HG02938 (cell line): ENCODE data around the gene HADHA.

Source experiments
- ATAC-seq: cut with Tn5 transposase; IDR thresholded peaks from one replicate; pipeline ENCODE4 v1.9.1; 2021; ENCODE audit warnings: mild to moderate bottlenecking, moderate library complexity; ENCODE audit not compliant: unreplicated experiment

Gene HADHA

DNA sequence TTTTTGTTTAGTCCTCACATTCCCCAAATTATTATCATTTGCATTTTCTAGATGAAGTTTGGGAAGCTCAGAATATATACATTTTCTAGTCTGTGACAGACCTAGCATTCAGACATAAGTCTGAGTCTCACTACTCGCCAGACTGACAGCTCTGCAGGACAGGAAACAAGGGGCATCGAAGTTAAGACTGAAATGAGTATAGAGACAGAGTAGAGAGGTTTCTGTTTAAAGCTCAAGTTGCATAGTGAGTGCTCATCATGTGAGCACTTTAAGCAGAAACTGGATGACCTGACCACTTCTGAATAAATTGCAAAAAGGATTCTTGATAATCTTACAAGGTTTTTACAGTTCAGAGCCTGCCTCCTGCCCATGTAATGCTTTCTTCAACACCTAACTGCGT lies 1.4 kb upstream of the HADHA start:
- ATAC-seq, result peak; percentile 63

DNA sequence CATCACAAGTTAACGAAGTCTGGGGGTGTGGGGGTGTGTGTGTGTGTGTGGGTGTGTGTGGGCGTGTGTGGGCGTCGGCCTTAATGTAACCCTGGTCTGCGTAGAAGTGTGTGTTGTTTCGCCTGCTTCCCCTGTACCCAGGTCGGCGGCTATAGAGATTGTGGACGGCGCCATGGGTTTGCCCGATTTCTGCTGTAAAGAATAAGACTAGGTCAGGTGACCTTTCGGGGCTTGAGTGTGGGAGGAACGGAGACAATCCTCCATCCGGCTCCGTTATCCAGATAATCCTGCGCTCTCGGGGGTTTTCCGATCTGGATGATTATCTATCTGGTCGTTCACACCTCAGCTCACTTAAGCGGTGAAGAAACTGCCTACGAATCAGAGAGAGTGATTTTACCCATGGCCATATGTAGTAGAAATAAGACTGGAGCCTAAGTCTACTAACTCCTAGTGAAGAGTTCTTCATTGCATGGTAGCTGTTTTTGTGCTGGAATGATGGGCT lies 850 bp upstream of the HADHA start:
- peak; percentile 17 for ATAC-seq

DNA sequence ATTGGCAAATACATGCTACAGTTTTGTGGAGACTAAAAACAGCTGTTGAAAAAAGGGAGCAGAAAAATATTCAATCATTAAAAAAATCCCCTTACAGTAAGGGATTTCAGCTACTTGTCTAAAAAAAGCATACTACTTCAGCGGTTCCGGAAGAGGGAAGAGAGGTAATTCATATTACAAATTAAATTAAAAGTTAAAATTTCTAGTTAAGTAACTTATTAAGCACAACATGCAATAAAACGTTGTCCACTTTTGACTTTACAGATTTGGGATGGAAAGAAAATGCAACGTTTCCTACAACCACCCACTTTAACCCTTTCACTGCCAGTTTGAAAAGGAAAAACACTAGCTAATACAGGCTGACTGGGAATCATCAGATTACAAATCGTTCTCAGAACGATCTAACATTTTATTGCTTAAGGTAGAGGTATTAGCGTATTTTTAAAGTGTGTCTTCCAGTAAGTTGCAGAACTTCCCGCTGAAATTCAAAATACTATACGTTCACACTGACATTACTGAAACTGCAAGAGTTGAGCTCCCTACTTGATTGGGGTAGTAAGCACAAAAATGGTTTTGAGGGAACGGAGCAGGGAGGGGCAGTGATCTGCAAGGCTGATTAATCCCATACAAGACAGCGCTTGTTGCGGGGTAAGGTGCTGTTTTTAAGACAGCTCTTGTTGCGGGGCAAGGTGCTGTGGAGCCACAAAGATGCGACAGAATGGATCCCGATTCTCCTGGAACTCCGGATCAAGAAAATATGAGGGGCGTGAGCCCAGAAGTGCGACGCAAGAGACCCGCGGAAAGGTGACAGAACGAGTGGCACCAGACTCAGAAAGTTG lies 743 bp downstream of the HADHA start:
- ATAC-seq, result no peak

DNA sequence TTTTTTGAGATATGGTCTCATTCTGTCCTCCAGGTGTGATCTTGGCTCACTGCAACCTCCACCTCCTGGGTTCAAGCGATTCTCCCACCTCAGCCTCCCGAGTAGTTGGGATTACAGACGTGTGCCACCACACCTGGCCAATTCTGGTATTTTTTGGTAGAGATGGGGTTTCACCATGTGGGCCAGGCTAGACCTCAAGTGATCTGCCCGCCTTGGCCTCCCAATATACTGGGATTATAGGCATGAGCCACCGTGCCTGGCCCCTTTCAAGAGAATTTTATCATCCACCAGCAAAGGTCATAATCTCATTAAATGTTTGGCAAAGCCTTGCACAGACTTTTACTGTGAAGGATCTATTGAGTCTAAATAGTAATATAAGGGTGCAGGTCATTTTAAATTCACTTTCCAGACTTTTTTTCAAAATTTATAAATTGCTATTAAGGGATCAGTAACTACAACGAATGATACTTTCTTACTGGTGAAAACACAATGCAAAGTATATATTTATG lies 2.5 kb downstream of the HADHA start:
- ATAC-seq, result no peak

DNA sequence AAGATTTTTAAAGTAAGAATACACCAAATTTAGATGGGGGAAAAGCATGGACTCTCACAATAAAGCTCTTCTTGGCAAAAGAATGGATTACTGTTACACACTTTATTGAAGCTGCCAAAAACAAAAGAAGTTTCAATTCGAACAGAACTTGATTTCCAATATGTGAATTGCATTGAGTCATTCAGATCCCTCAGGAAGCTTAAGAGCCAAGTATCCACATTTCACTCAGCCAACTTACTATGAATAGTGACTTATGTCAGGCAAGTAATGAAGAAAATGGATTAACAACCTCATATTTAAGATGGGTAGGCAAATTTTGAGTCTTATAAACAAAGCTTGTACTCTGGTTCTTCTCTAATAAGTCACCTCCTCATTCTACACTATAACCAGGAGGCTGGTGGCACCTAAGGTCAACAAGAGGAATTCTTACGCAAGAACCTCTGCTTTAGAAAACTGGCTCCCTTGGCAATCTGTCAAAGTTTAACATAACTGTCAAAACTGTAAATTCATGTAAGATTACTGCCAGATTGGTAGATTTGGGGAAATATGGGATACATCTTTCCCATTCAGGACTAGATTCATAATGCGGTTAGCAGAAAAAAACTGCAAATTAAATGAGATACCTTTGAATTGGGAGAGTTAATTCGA lies 6.0 kb downstream of the HADHA start:
- ATAC-seq, result no peak

DNA sequence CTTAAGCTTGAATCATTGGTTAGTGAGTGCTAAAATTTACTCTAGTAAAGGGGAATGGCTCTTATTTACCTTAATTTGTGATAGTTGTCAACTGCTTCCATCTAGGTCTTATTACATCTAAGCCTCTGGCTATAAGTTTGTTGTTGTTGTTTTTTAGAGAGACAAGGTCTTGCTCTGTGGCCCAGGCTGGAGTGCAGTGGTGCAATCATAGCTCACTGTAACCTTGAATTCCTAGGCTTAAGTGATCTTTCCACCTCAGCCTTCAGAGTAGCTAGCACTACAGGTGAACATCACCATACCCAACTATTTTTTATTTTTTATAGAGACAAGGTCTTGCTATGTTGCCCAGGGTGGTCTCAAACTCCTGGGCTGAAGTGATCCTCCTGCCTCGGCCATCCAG lies 6.6 kb downstream of the HADHA start:
- no peak for ATAC-seq

DNA sequence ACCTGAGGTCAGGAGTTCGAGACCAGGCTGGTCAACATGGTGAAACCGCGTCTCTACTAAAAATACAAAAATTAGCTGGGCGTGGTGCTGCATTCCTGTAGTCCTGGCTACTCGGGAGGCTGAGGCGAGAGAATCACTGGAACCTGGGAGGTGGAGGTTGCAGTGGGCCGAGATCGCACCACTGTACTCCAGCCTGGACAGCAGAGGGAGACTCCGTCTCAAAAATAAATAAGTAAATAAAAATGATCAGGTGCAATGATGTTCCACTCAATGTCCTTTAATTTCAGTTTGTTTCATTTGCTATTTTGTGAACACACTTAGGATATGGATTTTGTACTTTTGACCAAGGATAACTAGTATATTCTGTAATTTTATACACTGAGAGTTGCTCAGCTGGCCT lies 9.3 kb downstream of the HADHA start:
- ATAC-seq, result no peak

DNA sequence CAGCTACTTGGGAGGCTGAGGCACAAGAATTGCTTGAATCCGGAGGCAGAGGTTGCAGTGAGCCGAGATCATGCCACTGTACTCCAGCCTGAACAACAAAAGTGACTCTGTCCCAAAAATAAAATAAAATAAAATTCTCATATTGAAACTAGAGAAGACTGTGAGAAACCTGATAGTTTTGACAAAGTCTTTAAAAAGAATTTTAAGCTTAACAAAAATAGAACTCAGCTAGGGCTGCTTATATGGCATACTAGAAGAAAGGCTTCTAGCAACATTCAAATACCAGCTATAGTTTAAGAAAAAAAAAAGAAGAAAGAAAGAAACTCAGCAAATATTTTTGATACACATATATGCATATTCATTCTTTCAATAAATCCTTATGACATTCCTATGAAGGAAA lies 13.6 kb downstream of the HADHA start:
- ATAC-seq, result no peak

DNA sequence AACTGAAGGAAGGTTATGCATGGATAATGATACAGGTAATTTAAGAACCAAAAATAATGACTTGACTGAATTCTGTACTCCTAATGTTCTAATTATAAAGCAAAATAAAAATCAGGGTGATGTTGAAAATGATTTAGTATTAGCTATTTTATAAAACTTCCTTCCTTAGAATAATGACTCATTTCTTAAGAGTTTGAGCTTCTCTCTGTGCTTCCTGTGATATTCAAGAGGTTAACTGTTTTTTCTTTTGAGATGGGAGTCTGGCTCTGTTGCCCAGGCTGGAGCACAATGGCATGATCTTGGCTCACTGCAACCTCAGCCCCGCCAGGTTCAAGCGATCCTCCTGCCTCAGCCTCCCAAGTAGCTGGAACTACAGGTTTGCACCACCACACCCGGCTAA lies 14.8 kb downstream of the HADHA start:
- no peak for ATAC-seq

DNA sequence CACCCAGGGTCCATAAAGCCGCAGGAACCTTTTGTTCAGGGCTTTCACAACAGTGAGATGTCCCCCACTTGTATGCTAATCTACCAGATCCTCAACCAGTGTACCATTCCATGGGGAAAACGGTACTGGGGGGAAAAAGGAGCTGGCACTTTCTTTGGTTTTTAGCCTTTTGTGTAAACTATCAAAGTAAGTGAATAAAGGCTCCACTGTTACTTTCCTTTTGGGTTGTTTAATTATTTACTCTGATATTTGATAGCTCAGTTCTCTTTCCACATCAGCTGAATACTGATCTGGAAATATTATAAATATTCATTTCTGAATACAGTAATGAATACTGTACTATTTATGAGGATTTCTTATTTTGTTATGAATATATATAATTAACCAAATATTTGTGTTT lies 20.3 kb downstream of the HADHA start:
- ATAC-seq, result no peak

DNA sequence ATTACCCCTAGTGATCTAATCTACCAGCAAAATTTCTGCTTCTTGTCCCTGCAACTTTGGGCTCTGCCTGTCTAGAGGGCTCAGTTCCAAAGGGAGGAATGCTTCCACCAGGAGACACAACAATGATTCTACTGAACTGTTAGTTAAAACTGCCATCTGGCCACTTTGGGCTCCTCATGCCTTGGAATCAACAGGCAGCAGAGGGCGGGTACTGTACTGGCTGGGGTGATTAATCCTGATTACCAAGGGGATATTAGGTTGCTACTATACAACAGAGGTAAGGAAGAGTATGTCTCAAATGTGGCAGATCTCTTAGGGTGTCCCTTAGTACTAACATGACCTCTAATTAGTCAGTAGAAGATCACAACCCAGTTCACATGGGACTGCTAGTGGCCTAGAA lies 21.4 kb downstream of the HADHA start:
- ATAC-seq, result no peak

DNA sequence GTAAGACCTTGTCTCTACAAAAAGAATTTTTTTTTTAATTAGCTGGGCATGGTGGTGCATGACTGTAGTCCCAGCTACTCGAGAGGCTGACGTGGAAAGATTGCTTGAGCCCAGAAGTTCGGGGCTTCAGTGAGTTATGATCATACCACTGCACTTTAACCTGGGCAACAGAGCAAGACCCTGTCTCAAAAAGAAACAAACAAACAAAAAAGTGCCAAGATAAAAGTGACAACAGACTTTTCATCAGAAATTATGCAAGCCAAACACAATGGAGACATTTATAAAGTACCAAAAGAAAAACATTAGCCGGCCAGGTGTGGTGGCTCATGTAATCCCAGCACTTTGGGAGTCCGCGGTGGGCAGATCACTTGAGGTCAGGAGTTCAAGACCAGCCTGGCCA lies 26.7 kb downstream of the HADHA start:
- no peak for ATAC-seq

DNA sequence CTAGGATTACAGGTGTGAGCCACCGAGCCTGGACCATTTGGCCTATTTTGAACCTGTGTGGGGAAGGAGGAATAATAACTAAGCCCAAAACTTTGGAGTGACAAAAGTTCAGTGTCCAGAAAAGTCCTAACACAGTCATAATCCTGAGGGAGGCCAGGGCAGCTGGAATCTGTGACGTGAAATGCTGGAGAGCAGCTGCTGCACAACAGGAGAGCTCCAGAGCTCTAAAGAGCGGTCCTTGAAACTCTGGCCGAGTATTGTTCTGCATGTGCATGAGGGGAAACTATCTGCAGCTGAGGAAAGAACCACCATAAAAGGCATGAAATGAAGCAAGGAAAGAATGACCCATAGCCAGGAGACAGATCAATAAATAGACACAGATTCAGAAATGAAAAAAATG lies 27.8 kb downstream of the HADHA start:
- ATAC-seq, result no peak

DNA sequence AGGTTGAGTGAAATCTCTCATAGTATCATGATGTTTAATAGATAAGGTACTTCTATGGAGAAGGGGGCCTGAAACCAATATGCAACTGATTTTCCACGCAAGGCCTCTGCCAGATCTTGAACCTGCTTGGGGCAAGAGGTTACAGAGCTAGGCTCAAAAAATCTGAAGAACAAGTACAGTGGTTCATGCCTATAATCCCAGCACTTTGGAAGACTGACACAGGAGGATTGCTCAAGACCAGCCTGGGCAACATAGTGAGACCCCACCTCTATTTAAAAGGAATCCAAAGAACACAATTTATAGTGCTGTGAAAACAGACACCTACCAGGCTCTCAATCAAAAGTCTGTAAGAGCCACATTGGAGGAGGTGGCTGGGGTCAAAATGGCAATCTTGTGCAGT lies 28.6 kb downstream of the HADHA start:
- no peak for ATAC-seq

DNA sequence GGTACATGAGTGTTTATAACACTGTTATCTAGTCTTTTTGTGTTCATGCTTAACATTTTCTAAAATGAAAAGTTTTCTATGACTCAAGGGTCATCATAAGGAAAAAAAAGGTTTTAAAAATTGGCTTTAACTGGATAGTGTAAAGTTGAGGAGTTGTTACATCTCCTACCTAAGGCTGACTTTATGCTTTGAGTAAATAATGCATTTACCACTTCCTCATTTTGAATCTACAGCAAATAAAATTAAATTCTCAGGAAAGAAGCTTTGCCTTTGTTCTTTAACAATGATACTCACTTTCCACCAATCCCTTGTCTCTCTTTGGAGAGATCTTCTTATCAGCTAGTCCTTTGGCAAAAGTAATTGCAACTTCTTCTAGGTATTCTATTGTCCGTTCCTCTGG lies 29.7 kb downstream of the HADHA start:
- no peak for ATAC-seq

DNA sequence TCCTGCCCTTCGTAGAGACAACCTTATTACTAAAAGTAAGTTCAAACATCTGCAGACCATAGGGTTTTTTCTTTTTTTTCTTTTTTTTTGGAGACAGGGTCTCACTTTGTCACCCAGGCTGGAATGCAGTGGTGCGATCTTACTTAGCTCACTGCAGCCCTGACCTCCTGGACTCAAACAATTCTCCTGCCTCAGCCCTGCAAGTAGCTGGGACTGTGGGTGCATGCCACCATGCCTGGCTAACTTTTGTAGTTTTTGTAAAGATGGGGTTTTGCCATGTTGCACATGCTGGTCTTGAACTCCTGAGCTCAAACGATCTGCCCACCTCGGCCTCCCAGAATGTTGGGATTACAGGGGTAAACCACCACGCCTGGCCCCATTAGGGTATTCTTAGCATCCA lies 32.4 kb downstream of the HADHA start:
- ATAC-seq, result no peak

DNA sequence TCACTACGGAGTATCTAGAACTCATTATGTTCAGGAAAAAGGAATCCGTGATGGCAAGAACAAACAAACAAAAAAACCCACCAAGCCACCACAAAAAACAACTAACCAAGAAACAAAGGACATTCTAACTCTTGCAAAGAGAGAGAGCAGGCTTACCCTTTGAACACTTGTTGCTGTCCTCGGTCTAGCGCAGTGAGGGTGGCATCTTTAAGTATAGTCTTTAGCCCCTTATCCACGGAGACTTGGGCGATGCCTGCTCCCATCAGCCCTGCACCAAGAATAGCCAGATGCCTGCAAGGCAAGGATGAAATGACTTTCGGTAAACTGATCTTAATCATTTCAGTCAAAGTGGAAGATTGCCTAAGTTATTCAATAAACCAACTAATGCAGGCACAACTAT lies 40.5 kb downstream of the HADHA start:
- no peak for ATAC-seq

DNA sequence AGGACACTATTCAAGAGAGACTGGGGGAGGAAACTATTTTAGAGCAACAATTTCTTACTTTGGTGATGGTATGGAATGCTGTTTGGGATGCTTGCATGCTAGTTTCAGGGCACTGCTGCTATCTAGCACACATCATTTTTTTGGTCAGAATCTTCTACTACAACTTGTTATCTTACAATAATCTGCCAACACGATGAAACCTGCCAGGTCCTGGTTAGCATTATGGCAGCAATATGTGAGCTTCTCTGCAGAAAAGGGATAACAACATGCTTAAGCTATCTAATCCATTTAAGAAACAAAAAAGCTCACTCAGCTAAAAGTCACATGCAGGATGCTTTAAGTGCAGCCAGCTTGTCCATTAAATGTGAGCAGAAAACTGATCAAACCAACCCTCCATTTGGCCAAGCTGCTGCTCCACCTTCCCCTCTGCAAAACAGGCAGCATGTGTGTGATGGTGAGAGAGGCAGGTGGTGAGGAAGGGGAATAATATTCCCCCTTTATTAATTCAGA lies 41.4 kb downstream of the HADHA start:
- ATAC-seq, result no peak

DNA sequence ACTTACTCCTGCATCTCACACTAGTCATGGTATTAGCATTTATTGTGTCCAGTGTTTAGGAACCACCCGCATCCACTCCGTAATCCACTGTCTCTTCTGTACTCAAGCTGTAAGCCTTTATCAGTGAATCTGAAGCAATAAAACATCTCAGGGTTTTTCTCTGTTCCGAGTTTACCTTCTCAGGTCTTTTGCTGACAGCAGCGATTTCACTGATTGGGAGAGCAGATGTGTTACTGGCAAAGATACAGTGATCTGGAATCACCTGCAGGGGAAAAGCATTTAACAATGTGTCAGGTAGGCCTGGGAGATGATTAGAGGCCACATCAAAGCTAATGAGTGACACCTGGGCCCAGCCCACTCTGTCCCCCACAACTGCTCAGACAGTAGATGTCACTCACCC lies 46.9 kb downstream of the HADHA start:
- no peak for ATAC-seq

DNA sequence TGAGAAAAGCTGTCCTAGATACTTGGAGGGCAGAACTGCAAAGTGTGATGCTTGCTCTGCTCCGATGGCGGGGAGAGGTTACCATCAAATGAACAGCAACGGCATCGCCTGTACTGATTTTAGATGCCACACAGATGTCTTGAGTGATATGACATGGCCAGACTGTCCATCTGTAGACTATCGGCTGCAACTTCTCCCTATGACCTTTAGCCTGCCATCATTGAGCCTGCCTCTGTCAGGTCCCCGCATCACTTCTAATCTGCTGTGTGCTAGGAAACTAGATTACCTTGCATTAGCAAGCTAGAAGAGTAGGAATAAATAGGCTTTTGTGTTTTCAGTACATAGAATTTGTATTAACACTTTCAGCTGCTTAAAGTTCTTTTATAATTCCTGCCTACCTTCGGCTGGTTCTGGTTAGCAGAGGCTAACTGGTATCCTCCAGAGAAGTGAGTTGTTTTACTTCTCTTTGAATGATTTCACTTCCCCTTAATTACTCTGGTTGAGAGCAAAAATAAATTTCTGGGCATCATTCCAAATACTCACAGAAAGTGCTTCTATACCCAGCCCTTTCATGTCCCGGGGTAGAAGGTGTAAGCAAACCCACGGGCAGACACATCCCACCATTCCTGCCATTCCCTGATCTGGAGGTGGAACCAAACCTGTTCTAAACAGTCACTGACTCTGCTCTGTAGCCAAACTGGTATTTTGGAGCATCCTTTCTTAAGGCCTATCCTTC lies 47.6 kb downstream of the HADHA start:
- ATAC-seq, result no peak
